HAP-1 (cell line): Measurements from ENCODE around the gene KCNRG.
"Not testable (repeated sequence)": the region's sequence is repeated elsewhere in the genome, so short reads cannot be mapped to it uniquely, and the experiment has no call there.

Experiments
- DNase-seq, 2 experiments: peaks; one replicate each; pipeline ENCODE4 v3.0.0-alpha.2; 2016 to 2020; ENCODE audit warnings: low spot score in 2 of 2
- H3K27me3 ChIP-seq: fragments of 250-450 bp; sonication (Bioruptor Pico); 2 replicates; pipeline ENCODE4 v1.5.1; 2020; ENCODE audit warnings: low read depth, mild to moderate bottlenecking, moderate library complexity
- H3K36me3 ChIP-seq: fragments of 250-450 bp; sonication (Bioruptor Pico); replicated peaks from 2 replicates; pipeline ENCODE4 v1.5.1; 2020; ENCODE audit warnings: mild to moderate bottlenecking
- H3K4me1 ChIP-seq: fragments of 250-450 bp; sonication (Bioruptor Pico); 2 replicates; pipeline ENCODE4 v1.5.1; 2020; ENCODE audit warnings: mild to moderate bottlenecking
- H3K4me3 ChIP-seq: fragments of 250-450 bp; sonication (Bioruptor Pico); 2 replicates; pipeline ENCODE4 v1.5.1; 2020; ENCODE audit warnings: mild to moderate bottlenecking, moderate library complexity
- H3K9me3 ChIP-seq: fragments of 250-450 bp; sonication (Bioruptor Pico); 2 replicates; pipeline ENCODE4 v1.5.1; 2020; ENCODE audit warnings: mild to moderate bottlenecking, moderate library complexity
- in situ Hi-C: fragments of 300-500 bp; cut with MboI; formaldehyde crosslinking; loops from 3 replicates; pipeline ENCODE4 v1.14.3; 2020; ENCODE audit warnings: low sequenced_read_pairs, inconsistent platforms, mixed read lengths

Gene KCNRG, protein sequence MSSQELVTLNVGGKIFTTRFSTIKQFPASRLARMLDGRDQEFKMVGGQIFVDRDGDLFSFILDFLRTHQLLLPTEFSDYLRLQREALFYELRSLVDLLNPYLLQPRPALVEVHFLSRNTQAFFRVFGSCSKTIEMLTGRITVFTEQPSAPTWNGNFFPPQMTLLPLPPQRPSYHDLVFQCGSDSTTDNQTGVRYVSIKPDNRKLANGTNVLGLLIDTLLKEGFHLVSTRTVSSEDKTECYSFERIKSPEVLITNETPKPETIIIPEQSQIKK

DNA sequence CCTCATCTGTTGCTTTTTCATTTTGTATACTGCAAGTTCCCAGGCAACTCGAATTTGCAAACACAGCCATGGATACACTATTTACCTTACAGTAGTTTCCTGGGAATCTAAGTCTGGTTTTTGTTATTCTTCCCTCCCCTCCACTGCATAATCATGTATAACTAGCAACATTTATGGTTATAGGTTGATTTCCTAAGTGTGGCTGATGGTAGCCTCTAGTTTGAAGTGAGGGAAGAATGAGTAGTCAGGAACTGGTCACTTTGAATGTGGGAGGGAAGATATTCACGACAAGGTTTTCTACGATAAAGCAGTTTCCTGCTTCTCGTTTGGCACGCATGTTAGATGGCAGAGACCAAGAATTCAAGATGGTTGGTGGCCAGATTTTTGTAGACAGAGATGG is at the start of gene KCNRG:
Gene KCNRG (plus strand): TSS at position 187 of the 400 bp plus-strand sequence. CDS start 50 bp downstream, at position 237.
- no peaks in the 10 kb centered on the region for H3K27me3 ChIP-seq
- DNase-seq = no peak
- H3K36me3 ChIP-seq = peaks cover 23% of the 10 kb centered on the region
- H3K9me3 ChIP-seq = no peaks in the 10 kb centered on the region
- peaks cover 4% of the 10 kb centered on the region; the same call in 1 of the 2 replicates for H3K4me1 ChIP-seq
- in situ Hi-C loops = no loop called here
- H3K4me3 ChIP-seq = no peak within 1 kb of the TSS

DNA sequence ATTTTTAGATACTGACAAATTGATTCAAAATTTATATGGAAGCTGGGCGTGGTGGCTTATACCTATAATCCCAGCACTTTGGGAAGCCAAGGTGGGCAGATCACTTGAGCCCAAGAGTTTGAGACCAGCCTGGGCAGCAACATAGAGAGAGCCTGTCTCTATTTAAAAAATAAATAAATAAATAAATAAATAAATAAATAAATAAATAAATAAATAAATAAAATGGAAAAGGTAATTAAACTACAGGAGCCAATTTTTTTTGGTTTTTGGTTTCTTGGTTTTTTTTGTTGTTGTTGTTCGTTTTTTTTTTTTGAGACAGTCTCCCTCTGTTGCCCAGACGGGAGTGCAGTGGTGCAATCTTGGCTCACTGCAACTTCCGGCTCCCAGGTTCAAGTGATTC is 47.8 kb upstream of the KCNRG start:
- Histone ChIP-seq H3K9me3 (peaks cover 5% of the 10 kb centered on the region; the same call in 1 of the 2 replicates), H3K36me3 (no peaks in the 10 kb centered on the region), H3K27me3 (no peaks in the 10 kb centered on the region), H3K4me1 (no peaks in the 10 kb centered on the region), H3K4me3 (no peak overlapping the region)
- DNase-seq = no peak
- in situ Hi-C loops = no loop called here

DNA sequence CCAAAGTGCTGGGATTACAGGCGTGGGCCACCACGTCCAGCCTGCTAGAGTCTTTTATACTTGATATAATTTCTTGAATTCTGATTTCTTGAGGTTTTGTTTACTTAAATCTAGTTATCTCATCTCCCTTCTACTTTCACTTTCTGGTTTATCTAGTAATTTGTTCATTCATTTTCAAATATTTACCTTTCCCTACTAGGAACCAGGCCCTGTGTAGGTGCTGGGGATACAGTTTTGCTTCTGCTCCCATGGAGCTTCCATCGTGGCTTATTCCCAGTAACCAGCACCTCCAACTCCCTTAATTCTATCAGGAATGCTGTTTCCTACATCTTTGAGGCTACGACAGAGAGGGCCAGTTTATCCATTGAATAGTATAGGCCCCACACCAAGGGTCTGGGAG is 42.5 kb upstream of the KCNRG start:
- Histone ChIP-seq H3K4me1 (peaks cover 14% of the 10 kb centered on the region), H3K36me3 (no peaks in the 10 kb centered on the region), H3K9me3 (no peaks in the 10 kb centered on the region), H3K4me3 (no peak overlapping the region), H3K27me3 (no peaks in the 10 kb centered on the region)
- no peak for DNase-seq
- in situ Hi-C loops = loop anchor here (10.0 kb wide), 1 partner anchor 1092 kb away; no protein-coding TSS in a partner anchor

DNA sequence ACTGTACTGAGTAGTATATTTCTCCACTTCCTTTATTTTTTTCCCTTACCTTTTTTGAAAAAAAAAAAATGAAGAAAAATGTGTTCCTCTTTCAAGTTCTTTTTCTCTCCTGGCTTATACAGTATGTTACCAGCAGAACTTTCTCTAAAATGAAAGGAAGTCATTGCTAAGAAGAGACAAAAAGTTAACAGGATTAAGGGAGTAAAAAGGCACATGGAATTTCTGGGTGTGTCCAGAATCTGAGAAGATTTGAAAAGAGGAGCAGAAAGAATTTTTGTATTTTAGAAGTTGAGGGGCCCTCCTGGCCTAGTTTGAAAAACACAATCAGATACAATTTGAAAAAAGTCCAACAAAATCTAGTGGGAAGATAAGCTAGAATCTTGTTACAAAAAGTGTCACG is 39.4 kb upstream of the KCNRG start:
- peak in 1 of 2 experiments; percentile 83 for DNase-seq
- Histone ChIP-seq H3K9me3 (no peaks in the 10 kb centered on the region), H3K4me1 (peaks cover 14% of the 10 kb centered on the region), H3K4me3 (no peak overlapping the region), H3K27me3 (no peaks in the 10 kb centered on the region), H3K36me3 (no peaks in the 10 kb centered on the region)
- in situ Hi-C loops = loop anchor here (5.0 to 25.0 kb wide), 3 partner anchors 821 to 1089 kb away; partner anchors contain the start of gene RNASEH2B

DNA sequence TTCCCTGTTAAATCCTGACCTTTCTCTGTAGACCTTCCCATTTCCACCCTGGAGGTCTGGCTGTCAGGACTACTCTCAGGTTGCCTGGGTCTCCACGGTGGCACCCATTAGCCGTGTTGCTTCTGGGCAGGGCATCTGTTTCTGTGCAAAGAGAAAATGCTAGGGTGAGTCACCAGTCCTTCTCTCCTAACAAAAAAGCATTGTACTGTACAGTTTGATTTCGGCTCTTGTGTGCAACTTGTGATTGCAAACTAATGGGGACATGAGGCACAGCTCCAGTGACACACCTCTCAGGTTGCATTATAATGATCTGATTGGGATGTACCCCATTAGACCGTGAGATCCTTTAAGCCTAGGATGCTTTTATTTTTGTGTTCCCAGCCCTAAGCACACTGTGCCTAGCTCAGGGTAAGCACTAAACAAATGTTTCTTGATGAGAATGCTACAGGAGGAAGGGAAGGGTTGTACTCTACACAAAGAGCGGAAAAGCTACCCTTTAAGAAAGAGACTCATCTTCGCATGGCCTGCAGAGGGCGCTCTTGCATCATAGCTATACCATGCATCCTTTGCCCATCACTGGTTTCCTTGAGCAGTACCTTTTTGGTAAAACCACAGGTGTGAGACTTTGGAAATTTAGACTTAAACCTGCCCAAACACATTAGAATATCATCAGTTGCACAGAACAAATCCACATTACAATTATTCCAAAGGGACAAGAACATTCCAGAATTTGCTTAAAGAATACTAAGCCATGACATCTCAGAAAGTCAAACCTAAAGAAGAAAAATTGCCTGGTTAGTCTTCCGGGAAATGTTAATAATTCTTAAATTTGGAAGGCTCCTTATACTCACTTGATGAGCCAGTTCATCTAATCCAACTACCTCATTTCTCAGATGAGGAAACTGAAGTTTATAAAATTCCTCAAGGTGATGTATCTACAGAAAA is 38.7 kb upstream of the KCNRG start:
- peak; percentile 82 to 84 for DNase-seq
- Histone ChIP-seq H3K27me3 (no peaks in the 10 kb centered on the region), H3K36me3 (no peaks in the 10 kb centered on the region), H3K4me1 (peaks cover 14% of the 10 kb centered on the region), H3K9me3 (no peaks in the 10 kb centered on the region), H3K4me3 (no peak overlapping the region)
- in situ Hi-C loops = loop anchor here (5.0 to 25.0 kb wide), 3 partner anchors 821 to 1088 kb away; partner anchors contain the start of gene RNASEH2B

DNA sequence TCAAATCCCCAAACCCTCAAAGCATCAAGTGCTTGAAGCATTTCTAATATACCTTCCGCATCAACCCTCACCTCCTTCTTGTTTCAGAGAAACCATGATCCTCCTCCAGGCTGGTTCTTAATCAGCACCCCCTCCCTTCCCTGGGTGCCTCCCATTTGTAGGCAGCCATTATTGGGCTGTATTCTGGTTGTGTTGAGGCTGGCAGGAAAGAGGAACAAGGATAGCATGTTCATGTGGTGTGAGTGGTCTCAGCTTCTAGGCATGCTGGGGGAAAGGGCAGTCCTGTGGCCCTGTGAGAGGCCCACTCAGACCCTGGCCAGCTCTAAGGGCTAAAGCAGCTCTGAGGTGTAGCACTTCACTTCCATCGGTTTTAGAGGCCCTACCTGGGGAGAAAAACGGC is 37.3 kb upstream of the KCNRG start:
- H3K27me3 ChIP-seq = no peaks in the 10 kb centered on the region
- no peaks in the 10 kb centered on the region for H3K9me3 ChIP-seq
- peaks cover 14% of the 10 kb centered on the region for H3K4me1 ChIP-seq
- no peak for DNase-seq
- no peaks in the 10 kb centered on the region for H3K36me3 ChIP-seq
- in situ Hi-C loops = loop anchor here (5.0 to 25.0 kb wide), 3 partner anchors 819 to 1087 kb away; partner anchors contain the start of gene RNASEH2B
- H3K4me3 ChIP-seq = no peak overlapping the region

DNA sequence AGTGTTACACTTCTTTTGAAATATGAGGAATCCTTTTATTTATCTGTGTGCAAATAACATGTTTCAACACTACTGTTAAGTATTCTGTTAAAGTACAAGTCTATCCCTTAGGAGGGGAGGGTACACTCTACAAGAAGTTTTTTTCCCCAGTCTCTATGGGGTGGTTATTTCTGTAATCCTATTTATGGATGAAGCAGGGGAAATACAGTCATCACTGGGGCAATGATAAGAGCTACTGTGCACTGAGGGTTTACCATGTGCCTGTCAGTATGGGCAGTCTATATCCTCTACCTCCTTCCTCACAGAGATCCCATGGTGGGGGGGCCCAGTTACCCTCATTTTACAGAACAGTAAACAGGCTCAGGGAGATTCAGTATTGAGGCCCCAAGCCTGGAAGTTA is 35.0 kb upstream of the KCNRG start:
- Histone ChIP-seq H3K4me3 (no peak overlapping the region), H3K27me3 (no peaks in the 10 kb centered on the region), H3K36me3 (no peaks in the 10 kb centered on the region), H3K4me1 (peaks cover 13% of the 10 kb centered on the region), H3K9me3 (no peaks in the 10 kb centered on the region)
- in situ Hi-C loops = loop anchor here (25.0 kb wide), 1 partner anchor 932 kb away; the partner anchor contains the start of gene RNASEH2B
- DNase-seq = no peak

DNA sequence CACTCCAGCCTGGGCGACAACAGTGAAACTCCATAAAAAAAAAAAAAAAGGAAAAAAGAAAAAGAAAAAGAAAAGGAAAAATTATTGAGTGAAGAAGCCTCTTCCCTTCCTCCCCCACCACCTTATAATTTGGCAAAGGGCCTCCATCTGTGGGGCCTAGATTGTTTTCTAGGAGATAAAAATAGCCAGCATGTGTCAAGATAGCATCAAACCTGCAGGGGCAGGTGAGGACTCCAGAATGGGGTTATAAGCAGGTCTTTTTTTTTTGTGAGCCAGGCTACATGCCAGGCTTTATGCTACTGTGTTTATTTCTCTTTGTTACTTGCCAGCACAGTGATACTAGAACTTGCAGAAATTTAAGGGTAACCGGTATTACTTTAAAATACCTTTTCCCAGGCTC is 30.1 kb upstream of the KCNRG start:
- no peaks in the 10 kb centered on the region for H3K36me3 ChIP-seq

DNA sequence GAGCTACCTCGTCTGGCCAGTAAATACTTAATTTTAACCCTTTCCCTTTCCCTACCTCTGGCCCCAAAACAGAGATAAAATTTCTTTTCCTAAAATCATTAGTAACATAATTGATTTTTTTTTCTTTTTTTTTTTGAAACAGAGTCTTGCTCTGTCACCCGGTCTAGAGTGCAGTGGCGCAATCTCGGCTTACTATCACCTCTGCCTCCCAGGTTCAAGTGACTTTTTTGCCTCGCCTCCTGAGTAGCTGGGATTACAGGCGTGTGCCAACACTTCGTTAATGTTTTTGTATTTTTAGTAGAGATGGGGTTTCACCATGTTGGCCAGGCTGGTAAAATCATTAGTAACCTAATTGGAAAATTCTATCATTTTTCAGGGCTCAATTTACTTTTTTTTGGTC is 28.8 kb upstream of the KCNRG start:
- DNase-seq = no peak
- in situ Hi-C loops = loop anchor here (25.0 kb wide), 1 partner anchor 926 kb away; the partner anchor contains the start of gene RNASEH2B
- no peaks in the 10 kb centered on the region for H3K9me3 ChIP-seq
- no peaks in the 10 kb centered on the region for H3K36me3 ChIP-seq
- H3K4me3 ChIP-seq = no peak overlapping the region
- H3K4me1 ChIP-seq = no peaks in the 10 kb centered on the region
- no peaks in the 10 kb centered on the region for H3K27me3 ChIP-seq

More for the DNA sequence above, 30.1 kb upstream of the KCNRG start:
- in situ Hi-C loops = loop anchor here (25.0 kb wide), 1 partner anchor 927 kb away; the partner anchor contains the start of gene RNASEH2B
- Histone ChIP-seq H3K9me3 (no peaks in the 10 kb centered on the region), H3K27me3 (no peaks in the 10 kb centered on the region), H3K4me1 (no peaks in the 10 kb centered on the region), H3K4me3 (no peak overlapping the region)
- DNase-seq = no peak

DNA sequence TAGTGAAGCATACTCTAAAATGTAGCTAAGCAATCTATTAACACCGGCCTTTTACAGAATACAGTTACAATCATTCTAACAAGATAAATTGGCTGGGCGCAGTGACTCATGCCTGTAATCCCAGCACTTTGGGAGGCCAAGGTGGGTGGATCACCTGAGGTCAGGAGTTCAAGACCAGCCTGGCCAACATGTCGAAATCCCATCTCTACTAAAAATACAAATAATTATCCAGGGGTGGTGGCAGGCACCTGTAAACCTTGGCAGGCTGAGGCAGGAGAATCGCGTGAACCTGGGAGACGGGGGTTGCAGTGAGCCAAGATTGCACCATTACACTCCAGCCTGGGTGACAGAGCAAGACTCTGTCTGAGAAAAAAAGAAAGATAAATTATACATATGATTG is 24.6 kb upstream of the KCNRG start:
- DNase-seq = not testable (repeated sequence)

DNA sequence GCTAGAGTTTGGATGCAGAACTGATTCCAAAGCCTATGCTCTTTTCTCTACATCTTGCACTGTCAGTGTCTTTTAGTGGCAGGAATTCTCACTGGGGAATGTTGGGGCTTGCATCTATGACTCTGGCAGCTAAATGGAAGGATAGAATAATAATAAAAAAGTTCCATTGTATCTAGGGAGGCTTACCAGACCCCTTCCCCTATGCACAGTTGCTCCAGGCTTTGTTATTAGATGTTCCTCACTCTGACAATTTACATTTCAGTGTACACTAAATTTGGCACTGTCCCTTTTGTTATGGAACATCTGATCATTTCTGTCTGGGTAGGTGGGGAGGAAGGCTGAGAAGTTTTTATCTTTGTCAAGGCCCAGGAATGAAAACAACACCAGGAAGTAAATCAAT is 22.1 kb upstream of the KCNRG start:
- Histone ChIP-seq H3K4me3 (no peak overlapping the region), H3K27me3 (no peaks in the 10 kb centered on the region), H3K4me1 (peaks cover 15% of the 10 kb centered on the region), H3K9me3 (no peaks in the 10 kb centered on the region), H3K36me3 (no peaks in the 10 kb centered on the region)
- in situ Hi-C loops = loop anchor here (25.0 kb wide), 1 partner anchor 919 kb away; the partner anchor contains the start of gene RNASEH2B
- DNase-seq = peak; percentile 45 to 80

More for the DNA sequence above, 24.6 kb upstream of the KCNRG start:
- not testable (repeated sequence) for H3K9me3 ChIP-seq, H3K27me3 ChIP-seq, H3K36me3 ChIP-seq, H3K4me1 ChIP-seq, H3K4me3 ChIP-seq
- in situ Hi-C loops = loop anchor here (25.0 kb wide), 1 partner anchor 922 kb away; the partner anchor contains the start of gene RNASEH2B

DNA sequence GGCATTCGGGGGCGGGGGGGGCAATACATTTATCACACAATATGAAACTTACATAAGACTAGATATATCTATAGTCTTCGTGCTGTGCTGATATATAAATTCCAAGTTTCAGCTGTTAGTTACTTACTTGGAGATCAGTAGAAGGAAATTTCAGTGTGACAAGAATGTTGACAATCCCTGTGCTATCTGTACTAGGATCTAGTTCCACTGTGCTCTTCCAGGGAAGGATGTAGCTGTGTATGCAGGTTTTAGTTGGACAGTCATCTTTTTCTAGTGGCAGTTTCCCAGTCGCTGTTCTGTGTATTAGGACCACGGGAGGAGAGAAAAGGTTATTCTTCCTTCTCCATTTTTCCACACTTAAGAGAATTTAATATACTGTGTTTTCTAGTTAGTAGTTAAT is 21.6 kb upstream of the KCNRG start:
- Histone ChIP-seq H3K9me3 (no peaks in the 10 kb centered on the region), H3K4me1 (peaks cover 19% of the 10 kb centered on the region), H3K4me3 (no peak overlapping the region), H3K36me3 (0 out of 2 replicates have a peak, but pooled peaks cover 4% of the 10 kb centered on the region), H3K27me3 (no peaks in the 10 kb centered on the region)
- in situ Hi-C loops = loop anchor here (25.0 kb wide), 1 partner anchor 919 kb away; the partner anchor contains the start of gene RNASEH2B
- DNase-seq = no peak

DNA sequence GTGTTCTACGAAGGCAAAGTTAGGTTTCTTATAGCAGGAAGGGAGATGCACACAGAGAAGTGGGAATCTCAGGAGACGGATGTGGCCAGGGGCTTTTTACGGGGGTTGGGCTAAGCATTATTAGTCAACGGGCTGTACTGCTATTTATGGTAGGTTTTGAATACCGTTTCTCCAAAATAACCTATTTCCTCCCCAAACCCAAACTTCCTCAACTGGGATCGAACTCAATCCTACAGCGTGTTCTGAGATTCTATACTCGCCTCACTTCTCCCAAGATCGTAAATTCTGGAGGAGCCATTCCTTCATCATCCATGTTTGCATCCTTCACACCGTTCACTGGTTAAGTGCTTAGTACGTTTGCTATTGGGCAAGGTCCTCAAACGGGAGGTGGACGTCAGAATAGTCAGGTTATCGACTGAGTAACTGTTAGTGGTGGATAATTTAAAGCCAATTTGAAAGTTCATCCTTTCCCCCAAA is 19.6 kb upstream of the KCNRG start:
- H3K36me3 ChIP-seq = peaks cover 20% of the 10 kb centered on the region
- H3K4me3 ChIP-seq = peak overlapping the region; percentile 61
- in situ Hi-C loops = loop anchor here (25.0 kb wide), 1 partner anchor 917 kb away; the partner anchor contains the start of gene RNASEH2B
- peaks cover 27% of the 10 kb centered on the region for H3K4me1 ChIP-seq
- H3K27me3 ChIP-seq = no peaks in the 10 kb centered on the region
- no peak for DNase-seq
- H3K9me3 ChIP-seq = no peaks in the 10 kb centered on the region
